A673 (cell line): ENCODE data around the gene GRIA1. TPM values are rescaled to one million over a fixed set of nuclear protein-coding genes. Genes with fewer than 3 reads are reported as not detected.
A peak's percentile ranks its signal among the peaks of the same experiment; 100 is the strongest.

ENCODE experiments used
- Bru-seq: library from RNA; stranded (reverse); fragments of 400-500 nt; gene quantifications from one replicate; lab custom pipeline; 2021; lab: Mats Ljungman, UMichigan
- BruChase-seq, 2 experiments: library from RNA; stranded (reverse); fragments of 400-500 nt; gene quantifications; one replicate each; lab custom pipeline; 2021; lab: Mats Ljungman, UMichigan
- BruUV-seq: library from RNA; stranded (reverse); fragments of 400-500 nt; replicated peaks from 2 replicates; lab custom pipeline; 2021; lab: Mats Ljungman, UMichigan
- CTCF ChIA-PET: fragments of 300-600 bp; sonication (Branson Sonifier 250); formaldehyde crosslinking; loops from one replicate; lab custom pipeline; 2022; ENCODE audit warnings: antibody characterized with exemption; lab: Charles Lee
- POLR2A ChIA-PET: fragments of 300-600 bp; sonication (Branson Sonifier 250); formaldehyde crosslinking; loops from one replicate; lab custom pipeline; 2022; ENCODE audit warnings: antibody characterized with exemption; ENCODE audit not compliant: low non-redundant PET; lab: Charles Lee
- DNase-seq: peaks from one replicate; pipeline ENCODE4 v3.0.0-alpha.2; 2015; ENCODE audit warnings: low spot score
- H3K27ac ChIP-seq: fragments of 200-600 bp; sonication (generic); 2 replicates; pipeline ENCODE4 v1.5.1; 2016; ENCODE audit warnings: mixed run types, low read depth, mild to moderate bottlenecking, mixed read lengths, antibody characterized with exemption, low read length; ENCODE audit not compliant: poor library complexity, severe bottlenecking
- H3K27me3 ChIP-seq: fragments of 200-600 bp; sonication (generic); replicated peaks from 2 replicates; pipeline ENCODE4 v1.6.1; 2017; ENCODE audit warnings: mixed run types, low read depth, mild to moderate bottlenecking, mixed read lengths, antibody characterized with exemption, low read length; ENCODE audit not compliant: insufficient read depth, poor library complexity
- H3K36me3 ChIP-seq: fragments of 200-600 bp; sonication (generic); 2 replicates; pipeline ENCODE4 v1.6.1; 2016; ENCODE audit warnings: mixed run types, mild to moderate bottlenecking, mixed read lengths, antibody characterized with exemption, low read length; ENCODE audit not compliant: insufficient read depth, poor library complexity, severe bottlenecking
- H3K4me1 ChIP-seq: fragments of 200-600 bp; sonication (generic); 2 replicates; pipeline ENCODE4 v1.6.1; 2017; ENCODE audit warnings: mixed run types, mild to moderate bottlenecking, mixed read lengths, antibody characterized with exemption, low read length; ENCODE audit not compliant: insufficient read depth, poor library complexity, severe bottlenecking
- H3K4me3 ChIP-seq: fragments of 200-600 bp; sonication (generic); 2 replicates; pipeline ENCODE4 v1.5.1; 2016; ENCODE audit warnings: low read depth, mixed run types, mild to moderate bottlenecking, mixed read lengths, low read length; ENCODE audit not compliant: poor library complexity, severe bottlenecking
- H3K9me3 ChIP-seq: fragments of 200-600 bp; sonication (generic); 2 replicates; pipeline ENCODE4 v1.6.1; 2016; ENCODE audit warnings: mixed run types, low read depth, mild to moderate bottlenecking, mixed read lengths, antibody characterized with exemption, low read length; ENCODE audit not compliant: poor library complexity, severe bottlenecking
- CTCF ChIP-seq: fragments of 300-800, 200-600 bp; sonication (generic); conservative IDR thresholded peaks from 2 replicates; pipeline ENCODE4 v1.5.1; 2017; ENCODE audit warnings: low read depth, mild to moderate bottlenecking, antibody characterized with exemption, low read length, moderate library complexity, mixed read lengths
- EZH2 ChIP-seq: fragments of 200-600 bp; sonication (generic); IDR thresholded peaks from 2 replicates; pipeline ENCODE4 v1.6.1; 2017; ENCODE audit warnings: borderline replicate concordance, low read depth, mild to moderate bottlenecking, mixed read lengths, antibody characterized with exemption, low read length; ENCODE audit not compliant: poor library complexity, severe bottlenecking
- intact Hi-C: fragments of 100-400 bp; cut with micrococcal nuclease; formaldehyde crosslinking; loops from one replicate; pipeline ENCODE4 v1.10.0; 2022; ENCODE audit not compliant: unreplicated experiment
- long read RNA-seq: library from polyadenylated mRNA; stranded (forward); transcript quantifications from one replicate; pipeline ENCODE4 v2.0.0, GENCODE V29; 2022
- total RNA-seq: library from RNA; stranded (reverse); gene quantifications from 2 replicates; pipeline ENCODE4 v1.2.3, GENCODE V29; 2021

Gene GRIA1
- 0.69 and 1.5 TPM in 2 replicates for total RNA-seq
- percentile 30 among the genes with signal in this experiment for Bru-seq, nascent RNA
- BruChase-seq, experiment 1, labeled RNA remaining after a 2-hour chase: percentile 33 among the genes with signal in this experiment
- BruChase-seq, experiment 2, labeled RNA remaining after a 6-hour chase: percentile 29 among the genes with signal in this experiment
- long read RNA-seq, partial matches to known transcripts: 0 of 1 reads
- long read RNA-seq, other reads (novel, unspliced or antisense): 1 of 1 reads

- Histone ChIP-seq H3K4me1 (peaks cover 4% of the 10 kb centered on the region), H3K36me3 (no peaks in the 10 kb centered on the region), H3K27me3 (no peaks in the 10 kb centered on the region), H3K4me3 (no peak within 1 kb of the TSS), H3K9me3 (no peaks in the 10 kb centered on the region), H3K27ac (no peak within 1 kb of the TSS)
- intact Hi-C loops: loop anchor here (2.0 to 10.0 kb wide), 2 partner anchors 478 to 956 kb away; no protein-coding TSS in a partner anchor
- BruUV-seq: no TSS peak
- no peak for DNase-seq
- no peak for TF ChIP-seq EZH2
- TF ChIP-seq CTCF: no peak
- ChIA-PET CTCF (no interaction called here), POLR2A (no interaction called here)
Measured at GRCh38 chr5:153490118-153491037, at the start of gene GRIA1. Gene GRIA1 (plus strand): TSS chr5:153490670.

GRCh38 chr5:153445875-153446579, 44.4 kb upstream of the GRIA1 start:
- H3K27me3 ChIP-seq: no peaks in the 10 kb centered on the region
- H3K36me3 ChIP-seq: no peaks in the 10 kb centered on the region
- POLR2A ChIA-PET: interaction anchor here (1.0 kb wide), 1 partner anchor 494 kb away, joined by 4 read pairs; no protein-coding TSS in a partner anchor
- DNase-seq: peak; percentile 27
- intact Hi-C loops: no loop called here
- H3K4me3 ChIP-seq: no peak overlapping the region
- H3K27ac ChIP-seq: no peak overlapping the region
- no peaks in the 10 kb centered on the region for H3K9me3 ChIP-seq
- TF ChIP-seq EZH2: no peak
- TF ChIP-seq CTCF: 0 out of 2 replicates have a peak, but pooled peaks have one; percentile 13
- CTCF ChIA-PET: no interaction called here
- BruUV-seq: no TSS peak
- H3K4me1 ChIP-seq: no peaks in the 10 kb centered on the region

- no peak overlapping the region for H3K27ac ChIP-seq
- H3K4me3 ChIP-seq: no peak overlapping the region
- no TSS peak for BruUV-seq
- no peaks in the 10 kb centered on the region for H3K36me3 ChIP-seq
- DNase-seq: no peak
- H3K9me3 ChIP-seq: no peaks in the 10 kb centered on the region
- intact Hi-C loops: no loop called here
- ChIA-PET POLR2A (no interaction called here), CTCF (no interaction called here)
- H3K4me1 ChIP-seq: no peaks in the 10 kb centered on the region
- no peaks in the 10 kb centered on the region for H3K27me3 ChIP-seq
- TF ChIP-seq CTCF (no peak), EZH2 (no peak)
Measured at GRCh38 chr5:153447534-153447933, 42.9 kb upstream of the GRIA1 start.
